Measurements from ENCODE around the gene MSRB1.
"Not testable (repeated sequence)": the region's sequence is repeated elsewhere in the genome, so short reads cannot be mapped to it uniquely, and the experiment has no call there.

MSRB1 gene

GRCh38 chr16:1915732-1916639, 27.0 kb downstream of the MSRB1 start:
- DNase-seq (ENCODE audit: low read depth), result no peak

- DNase-seq (ENCODE audit: low read depth), result no peak
These were observed 28.0 kb downstream of the MSRB1 start for GRCh38 chr16:1914988-1915387.

GRCh38 chr16:1914084-1914608, 28.9 kb downstream of the MSRB1 start:
- DNase-seq (ENCODE audit: low read depth), result no peak

- no peak for DNase-seq (ENCODE audit: low read depth)
These were observed 29.5 kb downstream of the MSRB1 start for GRCh38 chr16:1913327-1914083.

GRCh38 chr16:1912215-1912543, 30.8 kb downstream of the MSRB1 start:
- DNase-seq (ENCODE audit: low read depth), result no peak

GRCh38 chr16:1911467-1912214, 31.4 kb downstream of the MSRB1 start:
- no peak for DNase-seq (ENCODE audit: low read depth)

GRCh38 chr16:1909561-1910231, 33.3 kb downstream of the MSRB1 start:
- DNase-seq (ENCODE audit: low read depth), result no peak

- DNase-seq (ENCODE audit: low read depth), result no peak
These were observed 34.0 kb downstream of the MSRB1 start for GRCh38 chr16:1908983-1909382.

- DNase-seq (ENCODE audit: low read depth), result no peak
These were observed 34.8 kb downstream of the MSRB1 start for GRCh38 chr16:1908184-1908583.

GRCh38 chr16:1907226-1907860, 35.7 kb downstream of the MSRB1 start:
- no peak for DNase-seq (ENCODE audit: low read depth)

- no peak for DNase-seq (ENCODE audit: low read depth)
These were observed 36.2 kb downstream of the MSRB1 start for GRCh38 chr16:1906846-1907165.

- no peak for DNase-seq (ENCODE audit: low read depth)
These were observed 36.7 kb downstream of the MSRB1 start for GRCh38 chr16:1906055-1906845.

GRCh38 chr16:1903845-1904840, 38.9 kb downstream of the MSRB1 start:
- no peak for DNase-seq (ENCODE audit: low read depth)

- no peak for DNase-seq (ENCODE audit: low read depth)
These were observed 39.8 kb downstream of the MSRB1 start for GRCh38 chr16:1903220-1903574.

GRCh38 chr16:1902547-1903219, 40.3 kb downstream of the MSRB1 start:
- no peak for DNase-seq (ENCODE audit: low read depth)

GRCh38 chr16:1900452-1900774, 42.6 kb downstream of the MSRB1 start:
- DNase-seq (ENCODE audit: low read depth), result no peak

- DNase-seq (ENCODE audit: low read depth), result no peak
These were observed 43.2 kb downstream of the MSRB1 start for GRCh38 chr16:1899641-1900451.

GRCh38 chr16:1897692-1898091, 45.3 kb downstream of the MSRB1 start:
- not testable (repeated sequence) for DNase-seq (ENCODE audit: low read depth)

Data from activated T-cell treated with anti-CD3 and anti-CD28 coated beads for 24 hours (primary cell).